HEK293 (cell line): ENCODE results near the gene EPHB3.

Experiments used
- CTCF ChIA-PET: fragments of 350-600 bp; formaldehyde crosslinking; extraction: SDS; loops from one replicate; lab custom pipeline; 2021; ENCODE audit warnings: antibody characterized with exemption; lab: Yijun Ruan, JAX
- POLR2A ChIA-PET: fragments of 300-600 bp; formaldehyde crosslinking; extraction: SDS; loops from one replicate; lab custom pipeline; 2020; ENCODE audit warnings: antibody characterized with exemption, inconsistent platforms; lab: Yijun Ruan, JAX
- H3K27ac ChIP-seq: fragments of 200-500 bp; sonication (Bioruptor generic); 2 replicates; pipeline ENCODE4 v1.5.1; 2014; ENCODE audit warnings: low read depth, low read length, control low read depth, inconsistent platforms; ENCODE audit errors: extremely low read depth
- H3K36me3 ChIP-seq, 2 experiments: fragments of 200-500 bp in 1 of 2; sonication (Bioruptor generic) in 1 of 2; 1 replicate in 1 of 2; 2 replicates in 1 of 2; pipeline ENCODE4 v1.5.1; 2014 to 2017; ENCODE audit warnings: inconsistent platforms in 2 of 2, low read length in 2 of 2; ENCODE audit not compliant: control insufficient read depth in 2 of 2, insufficient read depth in 1 of 2
- H3K4me1 ChIP-seq: fragments of 200-500 bp; sonication (Bioruptor generic); 2 replicates; pipeline ENCODE4 v1.5.1; 2014; ENCODE audit warnings: mild to moderate bottlenecking, low read length, inconsistent platforms; ENCODE audit not compliant: control insufficient read depth, insufficient read depth
- H3K4me3 ChIP-seq: 2 replicates; pipeline ENCODE4 v1.5.1; 2011; ENCODE audit warnings: low read depth, mild to moderate bottlenecking, control low read depth, low read length, moderate library complexity
- H3K9me3 ChIP-seq: fragments of 200-500 bp; sonication (Bioruptor generic); 2 replicates; pipeline ENCODE4 v1.5.1; 2014; ENCODE audit warnings: low read depth, low read length, inconsistent platforms; ENCODE audit not compliant: control insufficient read depth, insufficient read depth
- HOXC10 ChIP-seq: sonication (generic); formaldehyde crosslinking; IDR thresholded peaks from 2 replicates; pipeline ENCODE4 v1.8.1; 2023; ENCODE audit warnings: mild to moderate bottlenecking, missing genetic modification reagents
- PRDM1 ChIP-seq: fragments of 450-650 bp; formaldehyde crosslinking; IDR thresholded peaks from 2 replicates; pipeline ENCODE4; 2016; ENCODE audit warnings: missing biosample characterization, missing genetic modification characterization
- ZBTB10 ChIP-seq: fragments of 450-650 bp; formaldehyde crosslinking; IDR thresholded peaks from 2 replicates; pipeline ENCODE4 v1.5.1; 2016; ENCODE audit warnings: missing biosample characterization, missing genetic modification characterization
- ZNF146 ChIP-seq: fragments of 450-650 bp; formaldehyde crosslinking; IDR thresholded peaks from 2 replicates; pipeline ENCODE4 v1.5.1; 2016; ENCODE audit warnings: missing biosample characterization, missing genetic modification characterization
- ZNF184 ChIP-seq: fragments of 450-650 bp; IDR thresholded peaks from 2 replicates; pipeline ENCODE4 v1.5.1; 2018; ENCODE audit warnings: missing biosample characterization, mild to moderate bottlenecking, missing genetic modification characterization
- ZNF2 ChIP-seq: fragments of 450-650 bp; formaldehyde crosslinking; IDR thresholded peaks from 2 replicates; pipeline ENCODE4 v1.5.1; 2016; ENCODE audit warnings: missing biosample characterization, missing genetic modification characterization
- ZNF248 ChIP-seq: fragments of 450-650 bp; formaldehyde crosslinking; IDR thresholded peaks from 2 replicates; pipeline ENCODE4 v1.5.1; 2017; ENCODE audit warnings: missing biosample characterization, missing genetic modification characterization
- ZNF341 ChIP-seq: fragments of 450-650 bp; formaldehyde crosslinking; IDR thresholded peaks from 2 replicates; pipeline ENCODE4; 2016; ENCODE audit warnings: low read depth, missing biosample characterization, missing genetic modification characterization
- ZNF391 ChIP-seq: fragments of 450-650 bp; formaldehyde crosslinking; IDR thresholded peaks from 2 replicates; pipeline ENCODE4 v1.5.1; 2016; ENCODE audit warnings: low read depth, missing biosample characterization, missing genetic modification characterization, borderline replicate concordance
- ZNF394 ChIP-seq: fragments of 450-650 bp; formaldehyde crosslinking; IDR thresholded peaks from 2 replicates; pipeline ENCODE4 v1.5.1; 2016; ENCODE audit warnings: missing biosample characterization, missing genetic modification characterization, mild to moderate bottlenecking, moderate library complexity, borderline replicate concordance
- ZNF416 ChIP-seq: fragments of 450-650 bp; formaldehyde crosslinking; IDR thresholded peaks from 2 replicates; pipeline ENCODE4 v1.5.1; 2016; ENCODE audit warnings: missing biosample characterization, missing genetic modification characterization
- ZNF473 ChIP-seq: fragments of 450-650 bp; formaldehyde crosslinking; IDR thresholded peaks from 2 replicates; pipeline ENCODE4 v1.5.1; 2017; ENCODE audit warnings: missing biosample characterization, missing genetic modification characterization
- ZNF610 ChIP-seq: fragments of 450-650 bp; formaldehyde crosslinking; IDR thresholded peaks from 2 replicates; pipeline ENCODE4 v1.5.1; 2016; ENCODE audit warnings: missing biosample characterization, missing genetic modification characterization, borderline replicate concordance
- ZNF654 ChIP-seq: fragments of 450-650 bp; formaldehyde crosslinking; IDR thresholded peaks from 2 replicates; pipeline ENCODE4 v1.5.1; 2016; ENCODE audit warnings: low read depth, missing biosample characterization, missing genetic modification characterization
- ZSCAN18 ChIP-seq: fragments of 450-650 bp; formaldehyde crosslinking; IDR thresholded peaks from 2 replicates; pipeline ENCODE4 v1.5.1; 2016; ENCODE audit warnings: missing biosample characterization, missing genetic modification characterization
- ZSCAN30 ChIP-seq: fragments of 450-650 bp; IDR thresholded peaks from 2 replicates; pipeline ENCODE4 v1.5.1; 2018; ENCODE audit warnings: missing biosample characterization, mild to moderate bottlenecking, missing genetic modification characterization, moderate library complexity
- TF ChIP-seq, protein P1 (sequence below): fragments of 450-650 bp; formaldehyde crosslinking; IDR thresholded peaks from 2 replicates; pipeline ENCODE4 v1.5.1; 2016; ENCODE audit warnings: missing biosample characterization, missing genetic modification characterization
- TF ChIP-seq, protein P2 (sequence below): fragments of 450-650 bp; formaldehyde crosslinking; IDR thresholded peaks from 2 replicates; pipeline ENCODE4 v1.5.1; 2016; ENCODE audit warnings: missing biosample characterization, missing genetic modification characterization
- TF ChIP-seq, protein P3 (sequence below): fragments of 450-650 bp; formaldehyde crosslinking; IDR thresholded peaks from 2 replicates; pipeline ENCODE4 v1.5.1; 2016; ENCODE audit warnings: missing biosample characterization, missing genetic modification characterization

The EPHB3 gene

DNA sequence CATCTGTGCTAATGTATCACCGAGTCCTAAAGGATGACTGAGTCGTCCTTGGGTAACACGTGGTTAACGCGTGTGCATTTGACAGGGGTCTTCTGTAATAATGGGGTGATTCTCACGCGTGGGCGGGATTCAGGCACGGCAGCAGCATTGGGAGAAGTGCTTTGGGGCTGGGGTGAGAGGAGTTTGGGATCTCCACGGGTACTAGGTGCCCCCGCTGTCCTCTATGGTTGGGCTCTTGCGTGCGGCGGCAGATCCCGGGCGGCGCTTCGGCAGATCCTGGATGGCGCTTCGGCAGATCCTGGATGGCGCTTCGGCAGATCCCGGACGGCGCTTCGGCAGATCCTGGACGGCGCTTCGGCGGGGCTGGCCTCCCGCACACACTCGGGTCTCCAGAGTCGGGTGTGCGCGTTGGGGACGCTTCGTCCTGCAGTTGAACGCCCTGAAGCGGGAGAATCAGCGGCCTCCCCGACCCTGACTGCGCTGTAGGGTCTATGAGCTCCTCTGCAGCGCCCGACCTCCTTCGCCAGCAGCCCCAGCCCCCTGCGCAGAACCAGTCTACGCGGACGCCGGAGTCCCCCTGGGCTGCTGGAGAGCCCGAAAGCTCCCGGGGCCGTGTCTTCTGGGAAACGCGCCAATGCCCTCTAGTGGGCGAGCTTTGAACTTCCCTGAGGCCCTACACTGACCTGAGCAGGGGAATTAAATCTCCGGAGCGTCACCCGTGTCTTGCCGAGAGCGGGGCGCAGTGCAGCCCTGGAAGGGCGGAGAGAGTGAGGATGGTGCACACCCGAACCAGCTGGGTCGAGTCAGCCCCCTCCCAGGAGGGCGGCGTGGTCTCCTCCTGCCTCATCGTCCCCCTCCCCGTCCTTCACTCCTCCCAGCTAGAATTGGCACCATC, 48.1 kb upstream of the EPHB3 start (continued):
- TF ChIP-seq ZNF394 (no peak), ZNF248 (tag by site-specific recombination) (no peak), PRDM1 (peak; percentile 77; the same call in 1 of the 2 replicates), ZBTB10 (tag by site-specific recombination) (no peak)
- TF ChIP-seq, protein P1, sequence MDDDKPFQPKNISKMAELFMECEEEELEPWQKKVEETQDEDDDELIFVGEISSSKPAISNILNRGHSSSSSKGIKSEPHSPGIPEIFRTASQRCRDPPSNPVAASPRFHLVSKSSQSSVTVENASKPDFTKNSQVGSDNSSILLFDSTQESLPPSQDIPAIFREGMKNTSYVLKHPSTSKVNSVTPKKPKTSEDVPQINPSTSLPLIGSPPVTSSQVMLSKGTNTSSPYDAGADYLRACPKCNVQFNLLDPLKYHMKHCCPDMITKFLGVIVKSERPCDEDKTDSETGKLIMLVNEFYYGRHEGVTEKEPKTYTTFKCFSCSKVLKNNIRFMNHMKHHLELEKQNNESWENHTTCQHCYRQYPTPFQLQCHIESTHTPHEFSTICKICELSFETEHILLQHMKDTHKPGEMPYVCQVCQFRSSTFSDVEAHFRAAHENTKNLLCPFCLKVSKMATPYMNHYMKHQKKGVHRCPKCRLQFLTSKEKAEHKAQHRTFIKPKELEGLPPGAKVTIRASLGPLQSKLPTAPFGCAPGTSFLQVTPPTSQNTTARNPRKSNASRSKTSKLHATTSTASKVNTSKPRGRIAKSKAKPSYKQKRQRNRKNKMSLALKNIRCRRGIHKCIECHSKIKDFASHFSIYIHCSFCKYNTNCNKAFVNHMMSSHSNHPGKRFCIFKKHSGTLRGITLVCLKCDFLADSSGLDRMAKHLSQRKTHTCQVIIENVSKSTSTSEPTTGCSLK (tag by site-specific recombination) = no peak
- TF ChIP-seq, all 188 proteins: peak for 24

- POLR2A ChIA-PET = interaction anchor here (0.8 to 1.5 kb wide), 2 partner anchors 96 to 142 kb away, joined by 4 to 10 read pairs; no protein-coding TSS in a partner anchor
- H3K4me3 ChIP-seq = no peak overlapping the region
- no peaks in the 10 kb centered on the region for H3K36me3 ChIP-seq
- TF ChIP-seq HOXC10 (CRISPR knock-in tag) (no peak), ZNF473 (tag by site-specific recombination) (no peak), ZNF610 (tag by site-specific recombination) (no peak), ZSCAN18 (tag by site-specific recombination) (no peak), ZSCAN30 (no peak), ZNF341 (tag by site-specific recombination) (no peak), ZNF146 (tag by site-specific recombination) (no peak), ZNF391 (no peak), ZNF2 (no peak), ZNF184 (tag by site-specific recombination) (no peak), ZNF416 (no peak), ZNF654 (tag by site-specific recombination) (no peak)
- TF ChIP-seq, protein P2, sequence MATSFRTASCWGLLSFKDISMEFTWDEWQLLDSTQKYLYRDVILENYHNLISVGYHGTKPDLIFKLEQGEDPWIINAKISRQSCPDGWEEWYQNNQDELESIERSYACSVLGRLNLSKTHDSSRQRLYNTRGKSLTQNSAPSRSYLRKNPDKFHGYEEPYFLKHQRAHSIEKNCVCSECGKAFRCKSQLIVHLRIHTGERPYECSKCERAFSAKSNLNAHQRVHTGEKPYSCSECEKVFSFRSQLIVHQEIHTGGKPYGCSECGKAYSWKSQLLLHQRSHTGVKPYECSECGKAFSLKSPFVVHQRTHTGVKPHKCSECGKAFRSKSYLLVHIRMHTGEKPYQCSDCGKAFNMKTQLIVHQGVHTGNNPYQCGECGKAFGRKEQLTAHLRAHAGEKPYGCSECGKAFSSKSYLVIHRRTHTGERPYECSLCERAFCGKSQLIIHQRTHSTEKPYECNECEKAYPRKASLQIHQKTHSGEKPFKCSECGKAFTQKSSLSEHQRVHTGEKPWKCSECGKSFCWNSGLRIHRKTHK = no peak
- TF ChIP-seq, protein P3, sequence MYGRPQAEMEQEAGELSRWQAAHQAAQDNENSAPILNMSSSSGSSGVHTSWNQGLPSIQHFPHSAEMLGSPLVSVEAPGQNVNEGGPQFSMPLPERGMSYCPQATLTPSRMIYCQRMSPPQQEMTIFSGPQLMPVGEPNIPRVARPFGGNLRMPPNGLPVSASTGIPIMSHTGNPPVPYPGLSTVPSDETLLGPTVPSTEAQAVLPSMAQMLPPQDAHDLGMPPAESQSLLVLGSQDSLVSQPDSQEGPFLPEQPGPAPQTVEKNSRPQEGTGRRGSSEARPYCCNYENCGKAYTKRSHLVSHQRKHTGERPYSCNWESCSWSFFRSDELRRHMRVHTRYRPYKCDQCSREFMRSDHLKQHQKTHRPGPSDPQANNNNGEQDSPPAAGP (tag by site-specific recombination) = no peak
- H3K4me1 ChIP-seq = no peaks in the 10 kb centered on the region; the same call in 1 of the 2 replicates
- H3K27ac ChIP-seq = no peak overlapping the region
- CTCF ChIA-PET = interaction anchor here (0.6 to 4.7 kb wide), 35 partner anchors 8 to 692 kb away, joined by 3 to 85 read pairs (median 5); partner anchors contain the start of gene EPHB3
- no peaks in the 10 kb centered on the region for H3K9me3 ChIP-seq
Measured at GRCh38 chr3:184514171-184514490, 47.5 kb upstream of the EPHB3 start.
